ENCODE results near the gene FOXP3. TPM values are rescaled to one million over a fixed set of nuclear protein-coding genes. Genes with fewer than 3 reads are reported as not detected.

FOXP3 gene
- polyA plus RNA-seq, 3 donors from 2014 or later = 0.08 to 0.13 TPM; not detected in 1

DNA sequence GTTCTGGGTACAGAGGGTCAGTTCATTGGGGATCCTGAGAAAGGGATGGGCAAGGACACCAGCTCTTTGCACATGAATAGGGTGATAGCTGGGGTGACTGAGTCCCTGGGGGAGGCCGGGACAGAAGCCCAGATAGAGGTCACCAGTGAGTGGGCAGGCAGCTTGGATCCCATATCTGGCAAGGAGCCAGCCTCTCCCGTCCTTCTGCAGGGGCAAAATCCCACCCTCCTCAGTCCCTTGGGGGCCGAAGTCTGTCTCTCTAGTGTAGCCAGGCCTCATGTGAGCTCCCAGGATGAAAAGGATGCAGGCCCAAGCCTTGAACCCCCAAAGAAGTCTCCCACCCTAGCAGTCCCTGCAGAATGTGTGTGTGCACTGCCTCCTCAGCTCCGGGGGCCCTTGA is 22.1 kb upstream of the FOXP3 start:
- Mint-ChIP-seq H3K4me3 (no peak overlapping the region), H3K9me3 (no peaks in the 10 kb centered on the region), H3K27ac (no peak overlapping the region), H3K27me3 (ENCODE audit: low read depth in 3 of 3) (peaks cover 0 to 8% (median 5%) of the 10 kb centered on the region in 3 donors), H3K36me3 (peaks cover 0 to 4% (median 4%) of the 10 kb centered on the region in 3 donors), H3K4me1 (peaks cover 11 to 17% of the 10 kb centered on the region in 2 donors)
- DNase-seq = no peak

DNA sequence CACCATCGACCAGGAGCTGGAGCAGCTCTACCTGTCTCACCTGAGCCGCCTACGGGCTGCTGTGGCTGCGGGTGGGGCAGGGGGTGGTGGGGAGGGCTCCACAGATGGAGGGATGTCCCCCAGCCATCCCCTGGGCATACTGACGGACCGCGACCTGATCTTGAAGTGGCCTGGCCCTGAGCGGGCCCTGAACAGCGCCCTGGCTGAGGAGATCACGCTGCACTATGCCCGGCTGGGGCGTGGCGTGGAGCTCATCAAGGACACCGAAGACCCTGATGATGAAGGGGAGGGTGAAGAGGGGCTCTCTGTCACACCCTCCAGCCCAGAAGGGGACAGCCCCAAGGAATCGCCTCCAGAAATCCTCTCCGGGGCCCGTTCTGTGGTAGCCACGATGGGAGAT is 21.6 kb upstream of the FOXP3 start:
- no peak overlapping the region for H3K27ac Mint-ChIP-seq
- H3K9me3 Mint-ChIP-seq = no peaks in the 10 kb centered on the region
- H3K4me3 Mint-ChIP-seq = no peak overlapping the region
- H3K27me3 Mint-ChIP-seq (ENCODE audit: low read depth in 3 of 3) = peaks cover 0 to 9% (median 4%) of the 10 kb centered on the region in 3 donors
- no peak for DNase-seq
- peaks cover 11 to 17% of the 10 kb centered on the region in 2 donors for H3K4me1 Mint-ChIP-seq
- H3K36me3 Mint-ChIP-seq = peaks cover 0 to 4% (median 4%) of the 10 kb centered on the region in 3 donors

DNA sequence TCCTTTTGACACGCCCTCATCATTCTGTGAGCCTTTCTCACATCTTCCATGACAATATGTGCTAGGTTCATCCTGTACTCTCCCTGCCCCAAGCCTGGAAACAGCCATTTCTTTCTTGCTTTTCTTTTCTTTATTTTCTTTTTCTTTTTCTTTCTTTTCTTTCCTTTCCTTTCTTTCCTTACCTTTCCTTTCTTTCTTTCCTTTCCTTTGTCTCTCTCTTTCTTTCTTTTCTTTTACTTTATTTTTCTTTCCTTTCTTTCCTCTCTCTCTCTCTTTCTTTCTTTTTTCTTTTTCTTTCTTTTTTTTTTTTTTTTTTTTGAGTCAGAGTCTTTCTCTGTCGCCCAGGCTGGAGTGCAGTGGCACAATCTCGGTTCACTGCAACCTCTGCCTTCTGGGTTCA is 19.7 kb upstream of the FOXP3 start:
- Mint-ChIP-seq H3K27ac (no peak overlapping the region), H3K27me3 (ENCODE audit: low read depth in 3 of 3) (peaks cover 0 to 14% (median 2%) of the 10 kb centered on the region in 3 donors), H3K4me3 (no peak overlapping the region), H3K36me3 (peaks cover 0 to 4% (median 4%) of the 10 kb centered on the region in 3 donors), H3K4me1 (peaks cover 11 to 17% of the 10 kb centered on the region in 2 donors), H3K9me3 (no peaks in the 10 kb centered on the region)
- DNase-seq = no peak

DNA sequence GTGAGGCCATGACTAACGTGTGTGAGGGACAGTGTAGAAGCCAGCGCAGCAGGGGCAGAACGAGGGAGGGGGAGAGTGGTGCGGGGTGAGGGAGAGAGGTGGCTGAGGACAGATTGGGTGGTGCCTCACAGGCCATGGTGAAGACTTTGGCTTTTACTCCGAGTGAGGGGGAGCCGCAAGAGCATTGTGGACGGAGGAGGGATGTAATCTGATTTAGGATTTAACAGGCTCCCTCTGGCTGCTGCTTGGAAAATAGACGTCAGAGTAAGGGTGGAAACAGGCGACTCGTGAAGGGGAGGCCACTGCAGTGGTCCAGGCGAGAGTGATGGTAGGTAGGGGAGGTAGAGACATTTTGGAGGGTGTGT is 18.1 kb upstream of the FOXP3 start:
- H3K27me3 Mint-ChIP-seq (ENCODE audit: low read depth in 3 of 3) = peaks cover 2 to 17% (median 5%) of the 10 kb centered on the region in 3 donors
- H3K36me3 Mint-ChIP-seq = peaks cover 0 to 4% (median 4%) of the 10 kb centered on the region in 3 donors
- H3K9me3 Mint-ChIP-seq = no peaks in the 10 kb centered on the region
- H3K4me1 Mint-ChIP-seq = peaks cover 3 to 13% of the 10 kb centered on the region in 2 donors
- no peak overlapping the region for H3K27ac Mint-ChIP-seq
- no peak for DNase-seq
- no peak overlapping the region for H3K4me3 Mint-ChIP-seq

DNA sequence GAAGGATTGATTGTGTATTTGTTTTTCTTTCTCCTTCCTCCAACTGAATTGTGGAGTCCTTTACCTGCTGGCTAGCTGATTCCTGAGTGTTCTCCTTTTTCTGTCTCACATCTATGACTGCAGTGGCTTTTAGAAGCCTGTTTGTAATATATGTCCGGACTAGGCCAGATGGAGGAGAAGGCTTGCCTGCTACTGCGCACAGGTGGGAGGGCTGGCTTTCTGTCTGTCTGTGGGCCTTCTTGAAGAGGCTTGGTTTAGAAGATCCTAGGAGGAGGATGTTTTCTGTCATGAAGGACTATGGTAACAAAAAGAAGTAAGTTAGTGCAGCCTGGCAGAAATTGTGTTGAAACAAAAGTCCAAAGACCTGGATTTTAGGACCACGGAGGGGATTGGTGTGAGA is 13.6 kb upstream of the FOXP3 start:
- peaks cover 0 to 2% (median 0%) of the 10 kb centered on the region in 6 donors for H3K9me3 Mint-ChIP-seq
- peak overlapping the region in 1 of 6 donors; percentile 59 for H3K27ac Mint-ChIP-seq
- no peak overlapping the region for H3K4me3 Mint-ChIP-seq
- peaks cover 0 to 4% (median 4%) of the 10 kb centered on the region in 3 donors for H3K36me3 Mint-ChIP-seq
- H3K4me1 Mint-ChIP-seq = peaks cover 25 to 42% of the 10 kb centered on the region in 2 donors
- no peak for DNase-seq
- H3K27me3 Mint-ChIP-seq (ENCODE audit: low read depth in 3 of 3) = peaks cover 2 to 18% (median 5%) of the 10 kb centered on the region in 3 donors

DNA sequence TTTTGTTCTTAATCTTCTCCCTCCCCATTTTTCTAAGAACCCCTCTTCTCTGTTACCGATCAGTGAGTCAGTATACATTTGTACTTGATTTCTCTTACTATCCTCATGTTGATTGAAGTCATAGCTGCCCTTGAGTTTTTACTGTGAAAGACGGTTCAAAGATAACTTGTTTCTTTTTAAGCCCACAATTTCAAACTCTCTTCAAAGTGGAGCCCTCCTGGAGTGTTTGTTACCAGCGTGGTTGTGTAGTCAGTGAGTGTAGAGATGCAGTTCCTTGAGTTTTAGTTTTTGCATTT is 13.0 kb upstream of the FOXP3 start:
- Mint-ChIP-seq H3K4me1 (peaks cover 31 to 48% of the 10 kb centered on the region in 2 donors), H3K27me3 (ENCODE audit: low read depth in 3 of 3) (peaks cover 2 to 16% (median 5%) of the 10 kb centered on the region in 3 donors), H3K9me3 (peaks cover 0 to 2% (median 0%) of the 10 kb centered on the region in 6 donors), H3K36me3 (peaks cover 0 to 4% (median 4%) of the 10 kb centered on the region in 3 donors), H3K4me3 (no peak overlapping the region), H3K27ac (peak overlapping the region in 2 of 6 donors; percentile 11 to 59)
- DNase-seq = no peak

DNA sequence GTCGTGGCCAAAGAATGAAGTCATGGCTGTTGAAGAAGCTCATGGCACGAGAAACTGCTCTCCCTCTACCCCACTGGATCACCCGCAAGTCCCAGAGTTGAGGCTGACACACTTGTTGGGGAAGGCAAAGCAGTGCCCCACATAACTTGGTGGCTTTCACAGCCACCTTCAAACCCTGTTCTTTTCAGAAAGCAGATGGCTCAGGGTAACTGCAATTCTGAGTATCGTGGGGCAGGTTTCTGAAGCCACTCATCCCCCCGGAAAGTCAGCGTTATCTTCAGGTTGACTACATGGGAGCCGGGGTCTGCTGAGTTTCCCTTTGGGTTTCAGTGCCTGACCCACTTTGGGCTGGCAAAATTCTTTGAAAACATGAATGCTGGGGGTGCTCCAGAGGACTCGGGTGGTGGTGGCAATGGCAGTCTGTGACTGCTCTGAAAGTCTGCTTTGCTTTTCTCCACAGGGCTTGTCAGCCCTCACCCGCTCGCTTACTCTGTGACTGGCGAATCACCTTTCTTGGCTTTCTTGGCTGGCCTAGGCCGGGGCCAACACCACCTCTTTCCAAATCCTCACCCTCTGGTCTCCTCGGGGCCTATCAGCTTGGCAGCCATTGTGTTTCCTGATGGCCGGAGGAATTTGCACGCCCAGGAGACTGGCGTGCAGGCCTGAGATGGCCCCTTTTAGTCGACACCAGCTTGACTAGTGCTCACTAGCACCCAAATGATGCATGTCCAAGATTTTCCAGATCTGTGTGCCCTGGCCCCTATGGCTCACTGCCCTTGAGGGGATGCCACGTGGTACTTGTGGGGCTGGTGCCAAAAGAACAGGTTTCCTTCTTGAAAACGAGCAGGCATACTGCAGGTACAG is 12.4 kb upstream of the FOXP3 start:
- Mint-ChIP-seq H3K27me3 (ENCODE audit: low read depth in 3 of 3) (peaks cover 2 to 14% (median 5%) of the 10 kb centered on the region in 3 donors), H3K27ac (no peak overlapping the region), H3K4me1 (peaks cover 36 to 54% of the 10 kb centered on the region in 2 donors), H3K36me3 (no peaks in the 10 kb centered on the region), H3K4me3 (no peak overlapping the region), H3K9me3 (peaks cover 0 to 2% (median 0%) of the 10 kb centered on the region in 6 donors)
- DNase-seq = no peak

DNA sequence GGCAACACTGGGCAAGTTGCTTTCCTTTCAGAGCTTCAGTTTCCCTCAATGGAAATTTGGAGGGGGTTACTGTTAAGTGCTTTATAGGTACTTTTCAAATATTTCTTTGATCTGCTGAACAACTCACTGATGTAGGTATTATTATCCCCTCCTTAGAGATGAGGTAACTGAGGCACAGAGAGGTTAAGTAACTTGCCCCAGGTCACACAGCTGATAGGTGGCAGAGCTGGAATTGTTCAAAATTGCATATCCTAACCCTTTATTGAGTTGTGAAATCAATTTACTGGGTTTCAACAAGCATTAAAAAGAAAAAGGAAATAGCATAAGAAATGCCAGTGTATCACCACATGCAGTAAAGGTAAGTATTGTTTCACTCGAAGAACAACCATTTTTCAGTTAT is 11.7 kb upstream of the FOXP3 start:
- Mint-ChIP-seq H3K4me1 (peaks cover 41 to 58% of the 10 kb centered on the region in 2 donors), H3K27me3 (ENCODE audit: low read depth in 3 of 3) (peaks cover 2 to 14% (median 5%) of the 10 kb centered on the region in 3 donors), H3K4me3 (no peak overlapping the region), H3K36me3 (no peaks in the 10 kb centered on the region), H3K27ac (no peak overlapping the region), H3K9me3 (peaks cover 0 to 2% (median 0%) of the 10 kb centered on the region in 6 donors)
- DNase-seq = no peak

DNA sequence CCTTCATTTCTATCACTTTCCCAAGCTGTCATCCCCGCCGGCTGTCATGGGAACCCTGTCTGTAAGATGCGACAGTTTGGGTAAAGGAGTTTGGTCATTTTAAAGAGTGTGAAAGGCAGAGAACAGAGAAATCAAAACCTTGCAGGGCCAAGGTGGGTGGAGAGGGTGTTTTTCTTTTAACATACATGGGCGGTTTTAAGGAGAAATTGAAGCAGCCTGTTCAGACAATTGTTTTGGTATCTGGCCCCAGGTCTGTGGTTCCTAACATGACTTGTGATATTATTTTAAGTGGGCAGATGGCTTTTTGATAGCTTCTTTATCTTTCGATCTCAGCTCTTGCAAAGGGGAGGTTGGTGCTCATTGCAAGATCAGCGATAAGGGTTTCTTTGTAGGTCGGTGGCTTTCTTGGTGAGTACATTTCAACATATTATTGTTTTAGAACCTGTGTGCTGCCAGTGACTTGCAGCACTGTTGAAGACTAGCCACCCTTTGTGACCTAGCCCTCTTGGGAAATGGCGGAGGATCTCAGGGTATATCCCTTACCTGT is 8.7 kb upstream of the FOXP3 start:
- H3K27me3 Mint-ChIP-seq (ENCODE audit: low read depth in 3 of 3) = peaks cover 11 to 17% (median 13%) of the 10 kb centered on the region in 3 donors
- peak overlapping the region; percentile 16 to 68 (median 51) for H3K4me3 Mint-ChIP-seq
- H3K36me3 Mint-ChIP-seq = peaks cover 0 to 3% (median 0%) of the 10 kb centered on the region in 3 donors
- DNase-seq = peak; percentile 13 to 43 (median 38)
- peaks cover 50 to 72% of the 10 kb centered on the region in 2 donors for H3K4me1 Mint-ChIP-seq
- H3K9me3 Mint-ChIP-seq = peaks cover 0 to 2% (median 0%) of the 10 kb centered on the region in 6 donors
- peak overlapping the region; percentile 61 to 88 (median 76) for H3K27ac Mint-ChIP-seq

DNA sequence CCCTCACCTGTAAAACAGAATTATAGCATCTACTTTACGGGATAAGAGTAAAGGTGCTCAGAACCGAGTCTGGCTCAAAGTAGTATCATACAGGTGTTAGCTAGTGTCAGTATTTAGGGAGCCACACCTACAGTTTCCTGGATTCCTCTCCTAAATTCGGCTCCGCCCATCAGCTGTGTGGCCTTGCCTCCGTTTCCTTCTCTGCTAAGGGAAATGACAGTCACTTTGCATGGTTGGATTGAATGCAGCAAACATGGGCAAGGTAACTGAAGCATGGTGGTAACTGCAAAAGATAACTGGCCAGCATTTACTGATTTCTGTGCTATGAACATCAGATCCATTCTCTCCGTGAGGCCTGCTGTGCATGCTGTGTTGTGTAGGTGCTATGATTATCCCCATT is 7.9 kb upstream of the FOXP3 start:
- DNase-seq = no peak

DNA sequence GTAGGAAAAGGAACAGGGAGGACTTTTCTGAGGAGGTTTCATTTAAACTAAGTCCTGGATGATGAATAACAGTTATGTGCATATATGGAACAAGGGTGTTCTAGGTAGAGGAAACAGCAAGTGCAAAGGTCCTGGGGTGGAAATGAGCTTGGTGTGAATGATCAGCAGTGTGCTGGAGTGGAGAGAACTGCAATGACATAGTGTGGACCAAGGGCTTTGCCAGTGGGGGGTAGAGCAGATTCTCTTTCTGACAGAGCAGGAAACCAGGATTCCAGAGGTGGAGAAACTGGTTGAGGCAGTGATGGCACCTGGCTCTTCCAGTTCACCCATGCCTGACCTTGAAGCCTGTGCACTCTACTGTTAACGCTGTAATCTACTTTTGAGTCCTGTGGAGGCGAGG is 6.8 kb upstream of the FOXP3 start:
- Mint-ChIP-seq H3K4me1 (peaks cover 49 to 65% of the 10 kb centered on the region in 2 donors), H3K27me3 (ENCODE audit: low read depth in 3 of 3) (peaks cover 9 to 16% (median 11%) of the 10 kb centered on the region in 3 donors), H3K9me3 (peaks cover 0 to 2% (median 0%) of the 10 kb centered on the region in 6 donors), H3K4me3 (peak overlapping the region; percentile 58 to 72 (median 62)), H3K36me3 (peaks cover 0 to 3% (median 0%) of the 10 kb centered on the region in 3 donors), H3K27ac (peak overlapping the region; percentile 9 to 87 (median 74))
- DNase-seq = no peak

More for the DNA sequence above, 7.9 kb upstream of the FOXP3 start:
- Mint-ChIP-seq H3K27me3 (ENCODE audit: low read depth in 3 of 3) (peaks cover 9 to 16% (median 11%) of the 10 kb centered on the region in 3 donors), H3K36me3 (peaks cover 0 to 3% (median 0%) of the 10 kb centered on the region in 3 donors), H3K4me3 (peak overlapping the region in 4 of 5 donors; percentile 29 to 68 (median 52)), H3K27ac (peak overlapping the region in 5 of 6 donors; percentile 66 to 88 (median 80)), H3K9me3 (peaks cover 0 to 2% (median 0%) of the 10 kb centered on the region in 6 donors), H3K4me1 (peaks cover 50 to 69% of the 10 kb centered on the region in 2 donors)

DNA sequence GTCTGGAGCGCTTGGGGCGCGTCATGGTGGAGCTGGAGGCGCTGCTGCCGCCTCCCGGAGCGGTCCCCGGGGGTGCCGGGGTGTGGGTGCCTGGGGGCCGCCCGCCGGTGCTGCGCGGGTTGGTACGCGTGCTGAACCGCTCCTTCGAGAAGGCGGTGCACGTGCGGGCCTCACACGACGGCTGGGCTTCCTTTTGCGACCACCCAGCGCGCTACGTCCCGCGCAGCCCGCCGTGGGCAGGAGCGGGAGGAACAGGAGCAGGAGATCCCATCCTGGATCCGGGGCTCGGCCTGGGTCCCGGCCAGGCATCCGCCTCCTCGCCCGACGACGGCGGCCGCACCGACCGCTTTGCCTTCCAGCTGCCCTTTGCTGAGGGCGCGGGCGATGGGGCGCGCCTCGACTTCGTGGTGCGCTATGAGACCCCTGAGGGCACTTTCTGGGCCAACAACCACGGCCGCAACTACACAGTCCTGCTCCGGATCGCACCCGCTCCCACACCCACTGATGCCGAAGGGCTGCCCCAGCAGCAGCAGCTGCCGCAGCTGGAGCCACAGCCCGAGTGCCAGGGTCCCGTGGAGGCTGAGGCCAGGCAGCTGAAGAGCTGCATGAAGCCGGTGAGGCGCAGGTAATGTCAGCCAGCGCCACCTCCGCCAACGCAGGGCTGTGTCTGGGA is 5.9 kb upstream of the FOXP3 start:
- peaks cover 0 to 2% (median 0%) of the 10 kb centered on the region in 6 donors for H3K9me3 Mint-ChIP-seq
- H3K27ac Mint-ChIP-seq = peak overlapping the region in 1 of 6 donors; percentile 87
- H3K27me3 Mint-ChIP-seq (ENCODE audit: low read depth in 3 of 3) = peaks cover 9 to 16% (median 11%) of the 10 kb centered on the region in 3 donors
- peaks cover 0 to 3% (median 0%) of the 10 kb centered on the region in 3 donors for H3K36me3 Mint-ChIP-seq
- peaks cover 46 to 55% of the 10 kb centered on the region in 2 donors for H3K4me1 Mint-ChIP-seq
- DNase-seq = no peak
- H3K4me3 Mint-ChIP-seq = peak overlapping the region; percentile 28 to 72 (median 62)

DNA sequence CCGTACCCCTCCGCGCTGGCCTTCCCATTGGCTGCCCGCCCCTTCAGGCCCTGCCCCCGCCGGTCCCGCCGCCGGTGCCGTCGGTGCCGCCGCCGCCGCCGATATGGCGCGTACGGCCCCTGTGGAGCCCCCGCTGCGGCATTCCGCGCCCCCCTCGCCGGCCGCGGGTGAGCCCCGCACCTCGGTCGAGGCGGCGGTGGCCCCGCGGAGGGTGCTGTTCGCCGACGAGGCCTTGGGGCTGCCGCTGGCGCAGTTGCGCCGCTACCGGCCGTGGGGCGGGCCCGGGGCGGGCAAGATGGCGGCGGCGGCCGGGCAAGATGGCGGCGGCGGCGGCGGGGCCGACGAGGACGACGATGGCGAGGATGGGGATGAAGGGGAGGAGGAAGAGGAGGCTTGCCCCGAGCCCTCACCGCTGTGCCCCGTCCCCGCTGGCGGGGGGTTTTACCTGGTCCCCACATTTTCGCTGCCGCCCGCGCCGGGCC is 5.3 kb upstream of the FOXP3 start, which contains the start of gene PPP1R3F:
Gene PPP1R3F, plus strand, starts transcription at position 27 of the 482 bp plus-strand sequence. Its CDS starts 77 bp downstream, at position 104.
- no peak for DNase-seq
- peaks cover 11 to 19% (median 12%) of the 10 kb centered on the region in 3 donors for H3K27me3 Mint-ChIP-seq (ENCODE audit: low read depth in 3 of 3)
- H3K4me3 Mint-ChIP-seq = peak within 1 kb of the TSS; percentile 95 to 100 (median 96)
- H3K36me3 Mint-ChIP-seq = peaks cover 0 to 3% (median 0%) of the 10 kb centered on the region in 3 donors
- peaks cover 40 to 50% of the 10 kb centered on the region in 2 donors for H3K4me1 Mint-ChIP-seq
- peaks cover 0 to 2% (median 0%) of the 10 kb centered on the region in 6 donors for H3K9me3 Mint-ChIP-seq
- peak within 1 kb of the TSS; percentile 99 to 100 (median 100) for H3K27ac Mint-ChIP-seq

All from immature natural killer cell (primary cell).